Hair follicle dermal papilla cell (primary cell): ENCODE measurements around the gene CDH11. TPM values are rescaled to one million over a fixed set of nuclear protein-coding genes. Genes with fewer than 3 reads are reported as not detected.

Experiments
- total RNA-seq: library from RNA; depleted of rRNA; stranded (reverse); fragments of >200 nt; gene quantifications from 2 replicates; pipeline ENCODE4 v1.2.3, GENCODE V29; 2012

CDH11 gene
- total RNA-seq = 887 and 998 TPM in 2 replicates

DNA sequence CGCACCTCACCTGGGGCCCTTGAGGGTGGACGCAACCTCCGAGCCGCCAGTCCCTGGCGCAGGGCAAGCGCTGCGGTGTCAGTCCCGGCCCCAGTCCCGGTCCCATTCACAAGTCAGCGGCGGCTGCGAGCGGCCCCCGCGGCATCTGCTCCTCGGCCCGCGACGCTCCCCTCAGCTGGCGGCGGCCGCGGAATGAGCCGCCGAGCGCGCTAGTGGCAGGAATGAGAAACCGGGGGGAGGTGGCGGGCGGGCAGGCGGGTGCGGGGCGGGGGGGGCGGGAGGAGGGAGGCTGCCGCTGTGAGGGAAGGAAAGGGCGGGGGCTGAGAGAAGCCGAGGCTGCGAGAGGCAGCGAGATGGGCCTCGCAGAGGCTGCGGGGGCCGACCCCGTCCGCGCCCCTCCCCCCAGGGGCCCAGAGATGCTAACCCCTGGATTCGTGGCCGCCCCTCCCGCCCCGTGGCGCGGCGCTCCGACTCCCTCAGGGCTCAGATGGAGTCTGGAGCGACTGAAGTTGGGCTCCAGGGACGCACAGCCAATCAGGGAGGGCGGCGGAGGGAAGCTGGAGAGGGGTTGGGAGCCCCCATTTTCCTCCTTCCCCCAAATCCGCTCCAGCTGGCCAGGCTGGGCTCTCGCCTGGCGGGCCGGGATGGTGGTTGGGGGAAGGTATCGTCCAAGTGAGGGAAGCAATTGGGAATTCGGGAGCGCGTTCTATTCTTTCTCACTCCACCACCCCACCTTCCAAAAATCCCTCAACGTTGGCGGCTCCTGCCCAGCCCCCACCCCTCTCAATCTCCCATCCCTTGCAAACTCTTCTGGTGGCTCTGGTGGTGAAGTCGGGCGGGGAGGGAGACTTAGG, at the start of gene CDH11:
TSS of gene CDH11 (minus strand) at position 194 of the 854 bp plus-strand sequence. CDS start 117,194 bp downstream, outside the sequence.

